HG03066 (cell line): Measurements from ENCODE around the gene NFIX.

Experiments used
- ATAC-seq: cut with Tn5 transposase; IDR thresholded peaks from one replicate; pipeline ENCODE4 v1.9.1; 2021; ENCODE audit warnings: low read depth; ENCODE audit not compliant: unreplicated experiment

Gene NFIX

GRCh38 chr19:13087795-13088537, 92.7 kb downstream of the NFIX start:
- ATAC-seq: no peak

- ATAC-seq: no peak
Measured at GRCh38 chr19:13089139-13089856, 94.0 kb downstream of the NFIX start.

- no peak for ATAC-seq
Measured at GRCh38 chr19:13089857-13090507, 94.7 kb downstream of the NFIX start.

GRCh38 chr19:13090511-13091231, 95.4 kb downstream of the NFIX start:
- no peak for ATAC-seq

GRCh38 chr19:13091400-13092157, 96.3 kb downstream of the NFIX start:
- ATAC-seq: no peak

GRCh38 chr19:13092158-13092543, 96.9 kb downstream of the NFIX start:
- no peak for ATAC-seq

GRCh38 chr19:13092606-13093235, 97.4 kb downstream of the NFIX start:
- ATAC-seq: no peak

- no peak for ATAC-seq
Measured at GRCh38 chr19:13093407-13094105, 98.3 kb downstream of the NFIX start.

GRCh38 chr19:13094106-13094504, 98.8 kb downstream of the NFIX start:
- no peak for ATAC-seq

- no peak for ATAC-seq
Measured at GRCh38 chr19:13094771-13095392, 99.6 kb downstream of the NFIX start.

GRCh38 chr19:13095393-13095784, 100.1 kb downstream of the NFIX start:
- ATAC-seq: no peak

- ATAC-seq: no peak
Measured at GRCh38 chr19:13095934-13096927, 101.0 kb downstream of the NFIX start.

- ATAC-seq: no peak
Measured at GRCh38 chr19:13097033-13097462, 101.8 kb downstream of the NFIX start.

- no peak for ATAC-seq
Measured at GRCh38 chr19:13097463-13098258, 102.4 kb downstream of the NFIX start.

- ATAC-seq: no peak
Measured at GRCh38 chr19:13098277-13099072, 103.2 kb downstream of the NFIX start.
